Breast epithelium (tissue), 4 donors: Measurements from ENCODE around the gene MCM9. TPM values are rescaled to one million over a fixed set of nuclear protein-coding genes. Genes with fewer than 3 reads are reported as not detected.

Experiments used
- DNase-seq, 2 donors: peaks; one replicate each; pipeline ENCODE4 v3.0.0-alpha.2; 2019; ENCODE audit warnings: low spot score in 2 of 2
- H3K27ac ChIP-seq, 2 donors: fragments of 200-600 bp; sonication (generic) in 1 of 2; one replicate each; pipeline ENCODE4 v1.5.1; 2016 to 2019; ENCODE audit warnings: mild to moderate bottlenecking in 1 of 2
- H3K27me3 ChIP-seq, 2 donors: fragments of 200-600 bp; sonication (generic) in 1 of 2; one replicate each; pipeline versions ENCODE4 v1.5.1 to v1.6.0; 2017 to 2019; ENCODE audit warnings: control low read depth in 1 of 2, mild to moderate bottlenecking in 1 of 2
- H3K36me3 ChIP-seq: fragments of 200-600 bp; one replicate; pipeline ENCODE4 v1.5.1; 2019
- H3K4me1 ChIP-seq, 2 donors: fragments of 200-600 bp; sonication (generic); one replicate each; pipeline ENCODE4 v1.5.1; 2016 to 2019; ENCODE audit warnings: control low read depth in 1 of 2
- H3K4me3 ChIP-seq, 3 donors: fragments of 200-600 bp; sonication (generic); 1 replicate in 2 of 3; 2 replicates in 1 of 3; pipeline ENCODE4 v1.5.1; 2016 to 2019; ENCODE audit warnings: mild to moderate bottlenecking in 3 of 3, moderate library complexity in 2 of 3
- H3K9me3 ChIP-seq, 2 donors: fragments of 200-600 bp; sonication (generic) in 1 of 2; one replicate each; pipeline ENCODE4 v1.5.1; 2016 to 2019; ENCODE audit warnings: control low read depth in 1 of 2
- POLR2A ChIP-seq: fragments of 450-650 bp; IDR thresholded peaks from one replicate; pipeline ENCODE4 v1.6.1; 2016; ENCODE audit warnings: antibody characterized with exemption, mild to moderate bottlenecking, moderate library complexity
- POLR2AphosphoS5 ChIP-seq, 3 donors: sonication (generic); formaldehyde crosslinking; IDR thresholded peaks; one replicate each; pipeline ENCODE4 v1.6.1; 2017; ENCODE audit warnings: antibody characterized with exemption in 3 of 3
- intact Hi-C: fragments of 100-400 bp; cut with DNase I; formaldehyde crosslinking; loops from one replicate; pipeline ENCODE4 v1.15.1; 2023; ENCODE audit warnings: low total_unique reads
- total RNA-seq, 3 donors: library from RNA; depleted of rRNA; stranded (reverse); fragments of >200 nt; gene quantifications; one replicate each; pipeline ENCODE4 v1.1.0, GENCODE V29; 2016
- TF ChIP-seq, protein P1 (sequence below), 3 donors: fragments of 450-650 bp; IDR thresholded peaks; one replicate each; pipeline ENCODE4 v1.5.1; 2016 to 2017; ENCODE audit warnings: antibody characterized with exemption in 3 of 3, mild to moderate bottlenecking in 3 of 3, moderate library complexity in 3 of 3

The MCM9 gene
- total RNA-seq, 3 donors from 2014 or later, result 17.9 to 40.5 (median 33.4) TPM

DNA sequence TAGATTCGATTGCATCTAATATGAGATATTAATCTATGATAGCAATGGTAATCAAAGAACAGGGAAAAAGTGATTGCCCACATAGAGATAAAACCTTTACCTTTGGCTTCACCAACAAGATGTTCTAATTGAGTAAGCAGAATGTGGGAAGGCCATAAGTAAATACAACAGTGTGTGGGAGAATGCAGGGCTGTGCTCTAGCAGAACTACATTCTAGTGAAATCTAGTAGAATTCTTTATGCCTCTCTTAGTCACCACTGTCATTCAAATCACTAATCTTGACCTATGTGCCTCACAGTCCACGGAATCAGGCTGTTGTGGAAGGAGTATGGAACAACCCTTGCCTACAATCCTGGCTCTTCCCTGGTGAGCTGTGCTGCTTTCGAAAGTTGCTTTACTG is 30.4 kb upstream of the MCM9 start:
- intact Hi-C loops, result no loop called here
- no peak for DNase-seq

DNA sequence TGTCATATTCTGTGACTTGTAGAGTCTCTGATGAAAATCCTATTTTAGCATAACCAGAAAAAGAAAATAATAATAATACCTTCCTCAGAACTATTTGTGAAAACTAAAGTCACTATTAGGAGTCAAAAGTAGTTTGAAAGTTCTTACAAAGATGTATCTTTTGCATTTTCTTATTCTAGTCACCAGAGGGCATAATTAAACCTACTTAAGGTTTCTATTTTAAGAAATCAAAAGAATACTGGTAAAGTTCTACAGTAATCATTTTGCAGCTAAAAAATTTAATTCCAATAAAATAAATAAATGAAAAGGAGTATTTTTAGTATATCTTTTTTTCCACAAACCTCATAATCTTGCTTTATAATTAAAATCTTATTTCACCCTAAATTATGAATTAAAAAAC is 28.0 kb upstream of the MCM9 start:
- Histone ChIP-seq H3K4me3 (no peak overlapping the region), H3K36me3 (no peaks in the 10 kb centered on the region), H3K27me3 (no peaks in the 10 kb centered on the region), H3K27ac (no peak overlapping the region), H3K9me3 (no peaks in the 10 kb centered on the region), H3K4me1 (no peaks in the 10 kb centered on the region)
- intact Hi-C loops, result no loop called here
- TF ChIP-seq, protein P1, sequence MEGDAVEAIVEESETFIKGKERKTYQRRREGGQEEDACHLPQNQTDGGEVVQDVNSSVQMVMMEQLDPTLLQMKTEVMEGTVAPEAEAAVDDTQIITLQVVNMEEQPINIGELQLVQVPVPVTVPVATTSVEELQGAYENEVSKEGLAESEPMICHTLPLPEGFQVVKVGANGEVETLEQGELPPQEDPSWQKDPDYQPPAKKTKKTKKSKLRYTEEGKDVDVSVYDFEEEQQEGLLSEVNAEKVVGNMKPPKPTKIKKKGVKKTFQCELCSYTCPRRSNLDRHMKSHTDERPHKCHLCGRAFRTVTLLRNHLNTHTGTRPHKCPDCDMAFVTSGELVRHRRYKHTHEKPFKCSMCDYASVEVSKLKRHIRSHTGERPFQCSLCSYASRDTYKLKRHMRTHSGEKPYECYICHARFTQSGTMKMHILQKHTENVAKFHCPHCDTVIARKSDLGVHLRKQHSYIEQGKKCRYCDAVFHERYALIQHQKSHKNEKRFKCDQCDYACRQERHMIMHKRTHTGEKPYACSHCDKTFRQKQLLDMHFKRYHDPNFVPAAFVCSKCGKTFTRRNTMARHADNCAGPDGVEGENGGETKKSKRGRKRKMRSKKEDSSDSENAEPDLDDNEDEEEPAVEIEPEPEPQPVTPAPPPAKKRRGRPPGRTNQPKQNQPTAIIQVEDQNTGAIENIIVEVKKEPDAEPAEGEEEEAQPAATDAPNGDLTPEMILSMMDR (IDR thresholded peaks at IDR 0.05), result peak in 1 of 3 donors; percentile 15
- no peak for TF ChIP-seq POLR2AphosphoS5 (IDR thresholded peaks at IDR 0.05)
- no peak for DNase-seq

More for the DNA sequence above, 30.4 kb upstream of the MCM9 start:
- Histone ChIP-seq H3K4me1 (no peaks in the 10 kb centered on the region), H3K27me3 (no peaks in the 10 kb centered on the region), H3K9me3 (no peaks in the 10 kb centered on the region), H3K4me3 (no peak overlapping the region), H3K36me3 (no peaks in the 10 kb centered on the region), H3K27ac (no peak overlapping the region)
- TF ChIP-seq, protein P1 (IDR thresholded peaks at IDR 0.05), result no peak
- TF ChIP-seq POLR2A, result no peak
- TF ChIP-seq POLR2AphosphoS5 (IDR thresholded peaks at IDR 0.05), result no peak

DNA sequence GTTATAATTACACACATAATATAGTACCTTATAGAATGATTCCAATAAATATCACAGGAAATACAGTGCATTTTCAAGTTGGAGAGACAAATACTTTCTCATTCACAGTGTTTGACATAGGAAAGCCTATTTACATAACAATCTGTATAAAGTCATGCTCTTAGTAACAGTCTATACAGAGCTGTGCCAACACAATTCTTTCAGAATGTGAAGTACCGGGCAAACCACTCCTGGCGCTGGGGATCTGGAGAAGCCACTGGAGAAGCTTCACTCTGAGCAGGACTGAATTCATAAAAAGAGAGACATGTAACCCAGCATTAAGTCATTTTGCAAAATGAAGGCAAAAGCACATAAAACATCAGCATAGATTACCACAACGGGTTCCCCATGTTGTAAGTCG is 24.9 kb upstream of the MCM9 start:
- Histone ChIP-seq H3K27me3 (no peaks in the 10 kb centered on the region), H3K4me3 (no peak overlapping the region), H3K4me1 (no peaks in the 10 kb centered on the region), H3K27ac (no peak overlapping the region), H3K9me3 (no peaks in the 10 kb centered on the region), H3K36me3 (no peaks in the 10 kb centered on the region)
- intact Hi-C loops, result no loop called here
- TF ChIP-seq POLR2A (no peak), POLR2AphosphoS5 (IDR thresholded peaks at IDR 0.05) (no peak)
- TF ChIP-seq, protein P1 (IDR thresholded peaks at IDR 0.05), result no peak
- no peak for DNase-seq

DNA sequence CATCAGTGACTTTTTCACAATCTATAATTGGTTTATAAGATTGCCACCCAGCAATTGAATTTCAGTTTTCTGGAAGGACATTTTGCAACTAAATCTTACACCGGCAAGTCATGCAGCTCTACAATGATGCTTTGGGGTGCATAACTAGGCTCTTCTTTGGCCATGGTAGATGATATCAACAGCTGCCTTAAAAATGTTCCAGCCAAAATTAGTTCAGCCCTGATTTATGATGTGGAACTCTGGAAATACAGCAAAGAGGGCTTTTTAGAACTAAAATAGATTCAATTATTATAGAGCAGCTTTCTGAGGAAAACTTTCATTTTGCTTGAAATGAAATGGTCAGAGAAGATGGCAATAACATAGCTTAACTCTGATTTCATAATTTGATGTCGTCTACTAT is 18.4 kb upstream of the MCM9 start:
- no peak for TF ChIP-seq POLR2A
- TF ChIP-seq, protein P1 (IDR thresholded peaks at IDR 0.05), result no peak
- no peak for TF ChIP-seq POLR2AphosphoS5 (IDR thresholded peaks at IDR 0.05)
- Histone ChIP-seq H3K4me1 (no peaks in the 10 kb centered on the region), H3K27me3 (no peaks in the 10 kb centered on the region), H3K4me3 (no peak overlapping the region), H3K27ac (no peak overlapping the region), H3K36me3 (no peaks in the 10 kb centered on the region), H3K9me3 (peaks cover 0 to 10% of the 10 kb centered on the region in 2 donors)
- intact Hi-C loops, result no loop called here
- DNase-seq, result no peak

DNA sequence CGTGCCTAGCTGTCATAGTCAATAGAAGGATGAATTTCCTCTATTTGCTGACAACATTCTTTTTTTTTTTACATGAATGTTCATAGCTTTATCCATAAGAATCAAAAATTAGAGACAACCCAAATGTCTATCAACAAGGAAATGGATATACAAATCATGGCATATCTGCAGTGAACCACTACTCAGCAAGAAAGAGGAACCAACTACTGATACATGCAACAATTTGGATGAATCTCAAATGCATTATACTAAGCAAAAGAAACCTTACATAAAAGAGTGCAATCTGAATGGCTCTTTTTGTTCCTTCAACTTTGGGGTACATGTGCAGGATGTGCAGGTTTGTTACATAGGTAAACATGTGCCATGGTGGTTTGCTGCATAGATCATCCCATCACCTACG is 17.7 kb upstream of the MCM9 start:
- no peak overlapping the region for H3K4me3 ChIP-seq

More for the DNA sequence above, 17.7 kb upstream of the MCM9 start:
- Histone ChIP-seq H3K4me1 (no peaks in the 10 kb centered on the region), H3K27me3 (no peaks in the 10 kb centered on the region), H3K36me3 (no peaks in the 10 kb centered on the region), H3K27ac (no peak overlapping the region), H3K9me3 (peaks cover 0 to 16% of the 10 kb centered on the region in 2 donors)
- intact Hi-C loops, result no loop called here
- TF ChIP-seq, protein P1 (IDR thresholded peaks at IDR 0.05), result no peak
- no peak for TF ChIP-seq POLR2A
- no peak for DNase-seq
